WTC11 (cell line): ENCODE measurements around the gene CHID1.

Experiments used
- ATF1 ChIP-seq: sonication (generic); formaldehyde crosslinking; IDR thresholded peaks from 2 replicates; pipeline ENCODE4 v1.8.1; 2023; ENCODE audit warnings: mild to moderate bottlenecking, moderate library complexity, missing genetic modification reagents
- ATF3 ChIP-seq: sonication (generic); formaldehyde crosslinking; conservative IDR thresholded peaks from 2 replicates; pipeline ENCODE4 v1.8.1; 2022; ENCODE audit warnings: mild to moderate bottlenecking, missing genetic modification reagents
- E2F5 ChIP-seq: sonication (generic); formaldehyde crosslinking; IDR thresholded peaks from 2 replicates; pipeline ENCODE4 v1.8.1; 2022; ENCODE audit warnings: mild to moderate bottlenecking, moderate library complexity, missing genetic modification reagents
- GABPB1 ChIP-seq: sonication (generic); formaldehyde crosslinking; IDR thresholded peaks from 2 replicates; pipeline ENCODE4 v1.8.1; 2023; ENCODE audit warnings: mild to moderate bottlenecking, missing genetic modification reagents
- NR1H2 ChIP-seq: sonication (generic); formaldehyde crosslinking; IDR thresholded peaks from 2 replicates; pipeline ENCODE4 v1.9.0; 2021; ENCODE audit warnings: mild to moderate bottlenecking, moderate library complexity, missing genetic modification reagents
- NR3C1 ChIP-seq: sonication (generic); formaldehyde crosslinking; conservative IDR thresholded peaks from 2 replicates; pipeline ENCODE4 v1.8.1; 2023; ENCODE audit warnings: low read depth, mild to moderate bottlenecking, missing genetic modification reagents
- TCF7 ChIP-seq: sonication (generic); formaldehyde crosslinking; IDR thresholded peaks from 2 replicates; pipeline ENCODE4 v1.8.0; 2022; ENCODE audit warnings: mild to moderate bottlenecking, low read depth, missing genetic modification reagents, moderate library complexity
- ZBTB21 ChIP-seq: sonication (generic); formaldehyde crosslinking; IDR thresholded peaks from 2 replicates; pipeline ENCODE4 v1.8.1; 2023; ENCODE audit warnings: mild to moderate bottlenecking, missing genetic modification reagents, borderline replicate concordance
- TF ChIP-seq, protein P1 (sequence below): fragments of 200-600 bp; IDR thresholded peaks from 2 replicates; pipeline ENCODE4 v1.8.0; 2022; ENCODE audit warnings: antibody characterized with exemption
- TF ChIP-seq, protein P2 (sequence below): sonication (generic); formaldehyde crosslinking; IDR thresholded peaks from 2 replicates; pipeline ENCODE4 v1.8.1; 2023; ENCODE audit warnings: mild to moderate bottlenecking, missing genetic modification reagents, moderate library complexity

DNA sequence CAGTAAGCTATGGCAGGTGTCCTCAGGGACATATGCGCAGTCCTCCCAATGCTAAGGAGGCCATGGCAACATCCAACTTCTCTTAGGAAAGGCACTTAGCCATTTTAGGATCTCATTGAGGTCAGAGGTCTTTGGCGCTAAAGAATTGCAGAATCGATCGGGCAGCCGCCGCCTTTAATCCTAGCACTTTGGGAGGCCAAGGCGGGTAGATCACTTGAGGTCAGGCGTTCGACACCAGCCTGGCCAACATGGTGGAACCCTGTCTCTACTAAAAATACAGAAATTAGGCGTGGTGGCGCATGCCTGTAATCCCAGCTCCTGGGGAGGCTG is 1.2 kb upstream of the CHID1 start:
- no peak for TF ChIP-seq NR1H2 (CRISPR knock-in tag)
- no peak for TF ChIP-seq GABPB1
- TF ChIP-seq ATF1 (CRISPR knock-in tag) = no peak
- TF ChIP-seq E2F5 (CRISPR knock-in tag) = no peak
- TF ChIP-seq, protein P1, sequence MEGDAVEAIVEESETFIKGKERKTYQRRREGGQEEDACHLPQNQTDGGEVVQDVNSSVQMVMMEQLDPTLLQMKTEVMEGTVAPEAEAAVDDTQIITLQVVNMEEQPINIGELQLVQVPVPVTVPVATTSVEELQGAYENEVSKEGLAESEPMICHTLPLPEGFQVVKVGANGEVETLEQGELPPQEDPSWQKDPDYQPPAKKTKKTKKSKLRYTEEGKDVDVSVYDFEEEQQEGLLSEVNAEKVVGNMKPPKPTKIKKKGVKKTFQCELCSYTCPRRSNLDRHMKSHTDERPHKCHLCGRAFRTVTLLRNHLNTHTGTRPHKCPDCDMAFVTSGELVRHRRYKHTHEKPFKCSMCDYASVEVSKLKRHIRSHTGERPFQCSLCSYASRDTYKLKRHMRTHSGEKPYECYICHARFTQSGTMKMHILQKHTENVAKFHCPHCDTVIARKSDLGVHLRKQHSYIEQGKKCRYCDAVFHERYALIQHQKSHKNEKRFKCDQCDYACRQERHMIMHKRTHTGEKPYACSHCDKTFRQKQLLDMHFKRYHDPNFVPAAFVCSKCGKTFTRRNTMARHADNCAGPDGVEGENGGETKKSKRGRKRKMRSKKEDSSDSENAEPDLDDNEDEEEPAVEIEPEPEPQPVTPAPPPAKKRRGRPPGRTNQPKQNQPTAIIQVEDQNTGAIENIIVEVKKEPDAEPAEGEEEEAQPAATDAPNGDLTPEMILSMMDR = no peak
- TF ChIP-seq, protein P2, sequence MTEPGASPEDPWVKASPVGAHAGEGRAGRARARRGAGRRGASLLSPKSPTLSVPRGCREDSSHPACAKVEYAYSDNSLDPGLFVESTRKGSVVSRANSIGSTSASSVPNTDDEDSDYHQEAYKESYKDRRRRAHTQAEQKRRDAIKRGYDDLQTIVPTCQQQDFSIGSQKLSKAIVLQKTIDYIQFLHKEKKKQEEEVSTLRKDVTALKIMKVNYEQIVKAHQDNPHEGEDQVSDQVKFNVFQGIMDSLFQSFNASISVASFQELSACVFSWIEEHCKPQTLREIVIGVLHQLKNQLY (CRISPR knock-in tag) = no peak
- no peak for TF ChIP-seq ZBTB21
- no peak for TF ChIP-seq ATF3 (CRISPR knock-in tag)
- no peak for TF ChIP-seq NR3C1 (CRISPR knock-in tag)
- no peak for TF ChIP-seq TCF7 (CRISPR knock-in tag)
